ENCODE measurements around the gene ZSCAN25. TPM values are rescaled to one million over a fixed set of nuclear protein-coding genes. Genes with fewer than 3 reads are reported as not detected.

ZSCAN25 gene
- total RNA-seq, 1 donor from 2014 or later, result 23.8 TPM

- peaks cover 75% of the 10 kb centered on the region for H3K36me3 Mint-ChIP-seq (ENCODE audit: low read depth, unreplicated experiment)
- no peak overlapping the region for H3K4me3 Mint-ChIP-seq (ENCODE audit: unreplicated experiment)
- peaks cover 12% of the 10 kb centered on the region for H3K27me3 Mint-ChIP-seq (ENCODE audit: unreplicated experiment)
- no peaks in the 10 kb centered on the region for H3K9me3 Mint-ChIP-seq (ENCODE audit: unreplicated experiment)
- peak overlapping the region; percentile 55 for H3K27ac Mint-ChIP-seq (ENCODE audit: unreplicated experiment)
- peaks cover 46% of the 10 kb centered on the region for H3K4me1 Mint-ChIP-seq (ENCODE audit: unreplicated experiment)
- TF ChIP-seq, protein P1, sequence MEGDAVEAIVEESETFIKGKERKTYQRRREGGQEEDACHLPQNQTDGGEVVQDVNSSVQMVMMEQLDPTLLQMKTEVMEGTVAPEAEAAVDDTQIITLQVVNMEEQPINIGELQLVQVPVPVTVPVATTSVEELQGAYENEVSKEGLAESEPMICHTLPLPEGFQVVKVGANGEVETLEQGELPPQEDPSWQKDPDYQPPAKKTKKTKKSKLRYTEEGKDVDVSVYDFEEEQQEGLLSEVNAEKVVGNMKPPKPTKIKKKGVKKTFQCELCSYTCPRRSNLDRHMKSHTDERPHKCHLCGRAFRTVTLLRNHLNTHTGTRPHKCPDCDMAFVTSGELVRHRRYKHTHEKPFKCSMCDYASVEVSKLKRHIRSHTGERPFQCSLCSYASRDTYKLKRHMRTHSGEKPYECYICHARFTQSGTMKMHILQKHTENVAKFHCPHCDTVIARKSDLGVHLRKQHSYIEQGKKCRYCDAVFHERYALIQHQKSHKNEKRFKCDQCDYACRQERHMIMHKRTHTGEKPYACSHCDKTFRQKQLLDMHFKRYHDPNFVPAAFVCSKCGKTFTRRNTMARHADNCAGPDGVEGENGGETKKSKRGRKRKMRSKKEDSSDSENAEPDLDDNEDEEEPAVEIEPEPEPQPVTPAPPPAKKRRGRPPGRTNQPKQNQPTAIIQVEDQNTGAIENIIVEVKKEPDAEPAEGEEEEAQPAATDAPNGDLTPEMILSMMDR (IDR thresholded peaks at IDR 0.05; ENCODE audit: unreplicated experiment), result no peak
- DNase-seq (ENCODE audit: low spot score), result no peak
Observed at GRCh38 chr7:99623702-99624447, 7.1 kb downstream of the ZSCAN25 start.

- Mint-ChIP-seq H3K36me3 (ENCODE audit: low read depth, unreplicated experiment) (peaks cover 75% of the 10 kb centered on the region), H3K27ac (ENCODE audit: unreplicated experiment) (peak overlapping the region; percentile 41), H3K9me3 (ENCODE audit: unreplicated experiment) (no peaks in the 10 kb centered on the region), H3K4me1 (ENCODE audit: unreplicated experiment) (peaks cover 45% of the 10 kb centered on the region), H3K4me3 (ENCODE audit: unreplicated experiment) (peak overlapping the region; percentile 78), H3K27me3 (ENCODE audit: unreplicated experiment) (peaks cover 11% of the 10 kb centered on the region)
- DNase-seq (ENCODE audit: low spot score), result no peak
- TF ChIP-seq, protein P1 (IDR thresholded peaks at IDR 0.05; ENCODE audit: unreplicated experiment), result no peak
Observed at GRCh38 chr7:99624484-99624883, 7.7 kb downstream of the ZSCAN25 start.

DNA sequence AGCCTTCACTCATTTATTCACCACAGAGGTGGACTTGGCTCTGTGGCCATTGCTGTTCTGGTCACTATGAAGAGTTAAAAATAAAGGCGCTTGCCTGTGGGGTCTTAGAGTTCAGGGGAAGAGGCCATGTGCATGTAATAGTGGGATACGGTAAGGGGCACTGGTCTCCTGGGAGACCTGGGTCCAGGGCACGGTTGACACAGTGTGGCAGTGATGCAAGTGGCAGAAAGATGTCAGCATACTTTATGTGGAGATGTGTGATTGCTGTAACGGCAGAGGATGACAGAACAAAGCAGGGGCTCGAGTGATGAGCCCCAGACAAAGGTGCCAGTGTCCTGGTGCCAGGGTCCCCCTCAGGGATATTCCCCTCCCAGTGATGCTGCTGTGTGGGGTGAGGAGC, 8.6 kb downstream of the ZSCAN25 start:
- H3K36me3 Mint-ChIP-seq (ENCODE audit: low read depth, unreplicated experiment), result peaks cover 77% of the 10 kb centered on the region

GRCh38 chr7:99625961-99626360, 9.2 kb downstream of the ZSCAN25 start:
- Mint-ChIP-seq H3K27ac (ENCODE audit: unreplicated experiment) (no peak overlapping the region), H3K27me3 (ENCODE audit: unreplicated experiment) (peaks cover 14% of the 10 kb centered on the region), H3K4me1 (ENCODE audit: unreplicated experiment) (peaks cover 37% of the 10 kb centered on the region), H3K4me3 (ENCODE audit: unreplicated experiment) (no peak overlapping the region), H3K36me3 (ENCODE audit: low read depth, unreplicated experiment) (peaks cover 78% of the 10 kb centered on the region), H3K9me3 (ENCODE audit: unreplicated experiment) (no peaks in the 10 kb centered on the region)
- no peak for DNase-seq (ENCODE audit: low spot score)
- TF ChIP-seq, protein P1 (IDR thresholded peaks at IDR 0.05; ENCODE audit: unreplicated experiment), result peak; percentile 23

More for the DNA sequence above, 8.6 kb downstream of the ZSCAN25 start:
- Mint-ChIP-seq H3K4me1 (ENCODE audit: unreplicated experiment) (peaks cover 41% of the 10 kb centered on the region), H3K27me3 (ENCODE audit: unreplicated experiment) (peaks cover 13% of the 10 kb centered on the region), H3K27ac (ENCODE audit: unreplicated experiment) (no peak overlapping the region), H3K9me3 (ENCODE audit: unreplicated experiment) (no peaks in the 10 kb centered on the region), H3K4me3 (ENCODE audit: unreplicated experiment) (peak overlapping the region; percentile 78)
- TF ChIP-seq, protein P1 (IDR thresholded peaks at IDR 0.05; ENCODE audit: unreplicated experiment), result no peak
- DNase-seq (ENCODE audit: low spot score), result no peak

- Mint-ChIP-seq H3K36me3 (ENCODE audit: low read depth, unreplicated experiment) (peaks cover 72% of the 10 kb centered on the region), H3K4me3 (ENCODE audit: unreplicated experiment) (no peak overlapping the region), H3K9me3 (ENCODE audit: unreplicated experiment) (no peaks in the 10 kb centered on the region), H3K27me3 (ENCODE audit: unreplicated experiment) (peaks cover 14% of the 10 kb centered on the region), H3K27ac (ENCODE audit: unreplicated experiment) (no peak overlapping the region), H3K4me1 (ENCODE audit: unreplicated experiment) (peaks cover 30% of the 10 kb centered on the region)
- TF ChIP-seq, protein P1 (IDR thresholded peaks at IDR 0.05; ENCODE audit: unreplicated experiment), result no peak
- DNase-seq (ENCODE audit: low spot score), result no peak
Observed at GRCh38 chr7:99626661-99627060, 9.9 kb downstream of the ZSCAN25 start.

All from endothelial cell (in vitro differentiated cells).